Activated T-helper 2 cell treated with anti-CD3 and anti-CD28 coated beads, Interferon-gamma antibody, Interleukin-2, Interleukin-4, amounts not matched to agents 10 μg/mL and 5 μg/mL and 100 μg/mL, durations not matched to agents 14 hours and 24 hours and 36 hours (primary cell): ENCODE measurements around the gene DNMT3A. TPM values are rescaled to one million over a fixed set of nuclear protein-coding genes. Genes with fewer than 3 reads are reported as not detected.

ENCODE experiments used
- DNase-seq: peaks from one replicate; pipeline ENCODE4 v3.0.0; 2021; ENCODE audit warnings: low spot score
- H3K27ac Mint-ChIP-seq: one replicate; pipeline ENCODE4 v1.8.0; 2021; ENCODE audit warnings: mixed read lengths
- H3K27me3 Mint-ChIP-seq: one replicate; pipeline ENCODE4 v1.8.0; 2021; ENCODE audit warnings: low read depth, mixed read lengths
- H3K36me3 Mint-ChIP-seq: one replicate; pipeline ENCODE4 v1.8.0; 2021; ENCODE audit warnings: low read depth, mixed read lengths
- H3K4me1 Mint-ChIP-seq: one replicate; pipeline ENCODE4 v1.8.0; 2021; ENCODE audit warnings: low read depth, mixed read lengths
- H3K4me3 Mint-ChIP-seq: one replicate; pipeline ENCODE4 v1.8.0; 2021; ENCODE audit warnings: low read depth, mild to moderate bottlenecking, moderate library complexity, mixed read lengths
- H3K9me3 Mint-ChIP-seq: one replicate; pipeline ENCODE4 v1.8.0; 2021; ENCODE audit warnings: mixed read lengths
- intact Hi-C: fragments of 100-400 bp; cut with micrococcal nuclease; formaldehyde crosslinking; loops from one replicate; pipeline ENCODE4 v1.15.1; 2023
- total RNA-seq: library from RNA; stranded (reverse); gene quantifications from 2 replicates; pipeline ENCODE4 v1.2.3, GENCODE V29; 2022

The DNMT3A gene
- total RNA-seq, 1 donor from 2014 or later = 86.8 TPM

- no peak overlapping the region for H3K27ac Mint-ChIP-seq
- peaks cover 6% of the 10 kb centered on the region for H3K4me1 Mint-ChIP-seq
- H3K27me3 Mint-ChIP-seq = no peaks in the 10 kb centered on the region
- no peak overlapping the region for H3K4me3 Mint-ChIP-seq
- intact Hi-C loops = no loop called here
- DNase-seq = no peak
- peaks cover 81% of the 10 kb centered on the region for H3K36me3 Mint-ChIP-seq
- no peaks in the 10 kb centered on the region for H3K9me3 Mint-ChIP-seq
These were observed 95.0 kb downstream of the DNMT3A start for GRCh38 chr2:25246558-25247290.

- Mint-ChIP-seq H3K4me3 (no peak overlapping the region), H3K4me1 (peaks cover 6% of the 10 kb centered on the region), H3K36me3 (peaks cover 84% of the 10 kb centered on the region), H3K9me3 (no peaks in the 10 kb centered on the region), H3K27ac (no peak overlapping the region), H3K27me3 (no peaks in the 10 kb centered on the region)
- intact Hi-C loops = no loop called here
- no peak for DNase-seq
These were observed 95.7 kb downstream of the DNMT3A start for GRCh38 chr2:25246001-25246400.

DNA sequence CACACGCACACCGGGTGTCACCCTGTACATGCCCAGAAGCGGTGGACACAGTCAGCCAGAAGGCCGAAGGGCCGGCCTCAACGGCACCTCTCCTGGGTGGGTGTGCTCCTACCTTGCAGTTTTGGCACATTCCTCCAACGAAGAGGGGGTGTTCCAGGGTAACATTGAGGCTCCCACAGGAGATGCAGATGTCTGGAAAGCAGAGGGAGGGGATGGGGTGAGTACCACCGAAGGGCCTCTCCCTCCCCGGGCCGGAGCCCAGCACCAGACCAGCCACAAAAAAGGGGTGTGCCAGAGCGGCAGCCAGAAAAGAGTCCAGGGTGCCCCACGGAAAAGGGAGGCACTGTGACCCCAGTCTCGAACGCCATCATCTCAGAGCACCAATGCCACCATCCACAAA is 96.6 kb downstream of the DNMT3A start:
- Mint-ChIP-seq H3K27ac (no peak overlapping the region), H3K36me3 (peaks cover 86% of the 10 kb centered on the region), H3K27me3 (no peaks in the 10 kb centered on the region), H3K4me3 (no peak overlapping the region), H3K9me3 (no peaks in the 10 kb centered on the region), H3K4me1 (peaks cover 4% of the 10 kb centered on the region)
- intact Hi-C loops = no loop called here
- no peak for DNase-seq

DNA sequence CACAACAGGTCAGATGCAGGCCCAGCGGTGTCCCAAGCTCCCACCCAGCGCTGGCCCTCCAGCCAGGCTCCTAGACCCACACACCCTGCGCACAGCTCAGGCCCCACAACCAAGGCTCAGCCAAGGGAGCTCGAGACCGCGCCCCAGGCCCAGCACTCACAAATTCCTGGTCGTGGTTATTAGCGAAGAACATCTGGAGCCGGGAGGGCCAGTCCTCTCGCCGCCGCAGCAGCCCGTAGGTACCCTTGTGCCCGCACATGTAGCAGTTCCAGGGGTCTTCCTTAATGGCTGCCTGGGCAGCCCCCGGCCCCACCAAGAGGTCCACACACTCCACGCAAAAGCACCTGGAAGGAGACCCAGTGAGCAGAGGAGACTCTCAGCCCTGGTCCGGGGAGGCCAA is 97.7 kb downstream of the DNMT3A start:
- Mint-ChIP-seq H3K27me3 (no peaks in the 10 kb centered on the region), H3K9me3 (no peaks in the 10 kb centered on the region), H3K36me3 (peaks cover 83% of the 10 kb centered on the region), H3K4me1 (no peaks in the 10 kb centered on the region), H3K27ac (no peak overlapping the region), H3K4me3 (no peak overlapping the region)
- DNase-seq = no peak
- intact Hi-C loops = no loop called here

- Mint-ChIP-seq H3K9me3 (no peaks in the 10 kb centered on the region), H3K27ac (no peak overlapping the region), H3K36me3 (peaks cover 83% of the 10 kb centered on the region), H3K4me3 (no peak overlapping the region), H3K27me3 (no peaks in the 10 kb centered on the region), H3K4me1 (no peaks in the 10 kb centered on the region)
- intact Hi-C loops = no loop called here
- DNase-seq = no peak
These were observed 100.3 kb downstream of the DNMT3A start for GRCh38 chr2:25241452-25241851.

DNA sequence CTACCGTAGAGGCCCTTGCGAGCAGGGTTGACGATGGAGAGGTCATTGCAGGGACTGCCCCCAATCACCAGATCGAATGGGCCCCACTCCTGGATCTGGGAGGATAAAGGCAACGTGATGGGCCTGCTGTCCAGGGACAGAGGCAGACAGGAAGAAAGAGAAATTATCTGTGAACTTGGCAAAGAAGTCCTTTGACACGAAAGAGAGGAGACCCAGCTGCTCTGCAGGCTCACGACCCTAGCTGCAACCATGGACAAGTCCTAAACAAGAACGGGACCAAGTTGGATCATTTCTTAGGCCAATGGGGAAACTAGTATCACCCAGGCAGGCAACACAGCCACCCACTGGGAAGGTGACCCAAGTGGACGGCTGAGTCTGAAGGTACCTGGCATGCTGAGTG is 101.1 kb downstream of the DNMT3A start:
- H3K27ac Mint-ChIP-seq = no peak overlapping the region
- H3K4me3 Mint-ChIP-seq = no peak overlapping the region
- no peaks in the 10 kb centered on the region for H3K9me3 Mint-ChIP-seq
- H3K27me3 Mint-ChIP-seq = no peaks in the 10 kb centered on the region
- intact Hi-C loops = no loop called here
- no peak for DNase-seq
- H3K4me1 Mint-ChIP-seq = no peaks in the 10 kb centered on the region
- peaks cover 81% of the 10 kb centered on the region for H3K36me3 Mint-ChIP-seq

DNA sequence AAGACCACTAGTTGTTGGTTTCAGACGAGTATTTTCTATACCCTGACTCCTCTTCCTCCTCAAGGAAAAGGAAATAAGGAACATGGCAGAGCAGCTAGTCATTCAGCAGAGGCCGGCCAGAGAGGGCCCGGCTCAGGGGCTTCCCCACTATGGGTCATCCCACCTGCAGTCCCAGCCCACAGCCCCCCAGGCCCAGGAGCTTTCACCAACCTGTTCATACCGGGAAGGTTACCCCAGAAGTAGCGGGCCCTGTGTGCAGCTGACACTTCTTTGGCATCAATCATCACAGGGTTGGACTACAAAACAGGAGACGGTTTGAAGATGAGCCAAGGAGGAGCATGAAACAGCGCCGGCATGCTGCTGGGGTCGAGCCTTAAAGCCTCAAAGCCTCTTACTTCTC is 102.8 kb downstream of the DNMT3A start:
- Mint-ChIP-seq H3K27ac (no peak overlapping the region), H3K36me3 (peaks cover 81% of the 10 kb centered on the region), H3K27me3 (no peaks in the 10 kb centered on the region), H3K4me1 (no peaks in the 10 kb centered on the region), H3K9me3 (no peaks in the 10 kb centered on the region), H3K4me3 (no peak overlapping the region)
- intact Hi-C loops = no loop called here
- no peak for DNase-seq

DNA sequence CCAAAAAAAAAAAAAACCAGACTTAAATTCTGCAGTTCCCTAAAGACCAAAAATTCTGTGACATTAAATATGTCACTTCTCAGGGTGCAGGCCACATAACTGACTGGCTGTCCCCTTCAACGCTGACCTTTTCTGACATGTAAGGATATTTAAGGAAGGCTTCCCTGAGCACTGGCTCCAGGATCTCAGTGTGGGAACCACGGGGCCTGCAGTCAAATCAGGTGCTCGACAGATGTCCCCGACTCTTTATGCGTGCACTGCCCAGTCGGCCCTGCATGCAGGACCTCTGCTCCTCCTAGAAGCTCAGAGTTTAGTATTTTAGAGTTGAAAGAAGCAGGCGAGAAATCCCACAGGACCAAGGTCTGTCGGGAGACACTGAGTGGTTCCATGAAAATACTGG is 104.0 kb downstream of the DNMT3A start:
- H3K27me3 Mint-ChIP-seq = no peaks in the 10 kb centered on the region
- no peak overlapping the region for H3K27ac Mint-ChIP-seq
- H3K9me3 Mint-ChIP-seq = no peaks in the 10 kb centered on the region
- H3K4me3 Mint-ChIP-seq = no peak overlapping the region
- H3K4me1 Mint-ChIP-seq = no peaks in the 10 kb centered on the region
- peaks cover 83% of the 10 kb centered on the region for H3K36me3 Mint-ChIP-seq
- no peak for DNase-seq
- intact Hi-C loops = no loop called here

- Mint-ChIP-seq H3K27me3 (no peaks in the 10 kb centered on the region), H3K4me1 (no peaks in the 10 kb centered on the region)
These were observed 105.0 kb downstream of the DNMT3A start for GRCh38 chr2:25236736-25237135.

GRCh38 chr2:25234738-25235137 is 107.0 kb downstream of the DNMT3A start:
- intact Hi-C loops = no loop called here
- Mint-ChIP-seq H3K4me3 (no peak overlapping the region), H3K4me1 (no peaks in the 10 kb centered on the region), H3K36me3 (peaks cover 72% of the 10 kb centered on the region), H3K27me3 (no peaks in the 10 kb centered on the region), H3K9me3 (no peaks in the 10 kb centered on the region), H3K27ac (no peak overlapping the region)
- no peak for DNase-seq

More at GRCh38 chr2:25236736-25237135, 105.0 kb downstream of the DNMT3A start:
- no peak overlapping the region for H3K27ac Mint-ChIP-seq
- no peaks in the 10 kb centered on the region for H3K9me3 Mint-ChIP-seq
- no peak for DNase-seq
- H3K4me3 Mint-ChIP-seq = no peak overlapping the region
- peaks cover 85% of the 10 kb centered on the region for H3K36me3 Mint-ChIP-seq
- intact Hi-C loops = no loop called here

DNA sequence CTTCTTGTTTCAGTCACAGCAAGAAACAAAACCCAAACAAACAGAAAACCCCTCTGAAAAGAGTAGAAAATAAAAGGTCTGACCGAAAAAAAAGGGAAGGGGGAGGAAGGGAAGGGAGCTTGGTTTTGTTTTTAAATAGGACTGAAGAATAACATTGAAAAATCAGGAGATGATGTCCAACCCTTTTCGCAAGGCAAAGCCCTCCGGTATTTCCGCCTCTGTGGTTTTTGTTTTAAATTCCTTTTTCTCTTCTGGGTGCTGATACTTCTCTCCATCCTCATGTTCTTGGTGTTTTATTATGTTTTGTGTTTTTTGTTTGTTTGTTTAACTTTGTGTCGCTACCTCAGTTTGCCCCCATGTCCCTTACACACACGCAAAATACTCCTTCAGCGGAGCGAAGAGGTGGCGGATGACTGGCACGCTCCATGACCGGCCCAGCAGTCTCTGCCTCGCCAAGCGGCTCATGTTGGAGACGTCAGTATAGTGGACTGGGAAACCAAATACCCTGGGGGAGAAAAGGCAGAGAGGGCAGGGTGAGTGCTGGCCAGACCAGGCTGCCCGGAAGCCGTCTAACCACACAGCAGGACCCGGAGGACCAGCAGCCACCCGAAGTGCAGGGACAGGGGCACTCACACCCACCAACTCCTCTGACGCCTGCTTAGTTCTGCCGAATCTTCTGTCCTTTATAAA is 107.7 kb downstream of the DNMT3A start:
- Mint-ChIP-seq H3K4me3 (no peak overlapping the region), H3K4me1 (peaks cover 4% of the 10 kb centered on the region), H3K9me3 (no peaks in the 10 kb centered on the region), H3K27ac (no peak overlapping the region), H3K27me3 (no peaks in the 10 kb centered on the region), H3K36me3 (peaks cover 68% of the 10 kb centered on the region)
- intact Hi-C loops = no loop called here
- no peak for DNase-seq

DNA sequence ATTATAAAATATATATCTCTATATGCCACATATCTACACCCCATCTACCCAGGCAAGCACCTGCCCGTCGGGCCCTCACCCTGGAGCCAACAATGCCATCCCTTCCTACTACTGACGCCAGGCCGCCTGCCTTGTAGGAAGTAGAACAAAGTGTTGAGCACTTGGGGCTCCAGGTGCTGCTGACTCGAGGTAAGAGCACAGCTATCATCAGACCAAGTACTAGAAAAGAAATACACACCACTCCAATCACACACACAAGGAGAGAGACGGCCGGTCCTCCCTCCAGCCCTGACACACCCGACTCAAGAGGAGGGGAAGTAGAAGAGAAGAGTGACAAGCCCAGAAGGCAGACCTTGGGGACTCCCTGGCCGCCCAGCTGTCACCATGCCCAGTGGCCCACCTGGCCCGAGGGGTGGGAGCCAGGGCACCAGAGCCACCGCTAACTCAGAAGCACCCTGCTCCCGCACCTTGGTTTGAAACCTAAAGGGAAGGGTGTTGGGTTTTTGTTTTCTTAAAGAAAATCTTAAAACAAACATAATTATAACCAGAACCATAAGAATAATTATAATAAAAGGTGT is 109.4 kb downstream of the DNMT3A start:
- no peaks in the 10 kb centered on the region for H3K9me3 Mint-ChIP-seq
- no peak for DNase-seq
- intact Hi-C loops = no loop called here

GRCh38 chr2:25230948-25231311 is 110.8 kb downstream of the DNMT3A start:
- intact Hi-C loops = no loop called here
- no peak overlapping the region for H3K4me3 Mint-ChIP-seq
- peaks cover 47% of the 10 kb centered on the region for H3K36me3 Mint-ChIP-seq
- no peak for DNase-seq
- no peaks in the 10 kb centered on the region for H3K27me3 Mint-ChIP-seq
- peaks cover 16% of the 10 kb centered on the region for H3K4me1 Mint-ChIP-seq
- H3K27ac Mint-ChIP-seq = no peak overlapping the region
- no peaks in the 10 kb centered on the region for H3K9me3 Mint-ChIP-seq

More for the DNA sequence above, 109.4 kb downstream of the DNMT3A start:
- no peak overlapping the region for H3K27ac Mint-ChIP-seq
- peaks cover 56% of the 10 kb centered on the region for H3K36me3 Mint-ChIP-seq
- peaks cover 6% of the 10 kb centered on the region for H3K4me1 Mint-ChIP-seq
- H3K27me3 Mint-ChIP-seq = no peaks in the 10 kb centered on the region
- H3K4me3 Mint-ChIP-seq = no peak overlapping the region
